Liver (tissue), 3 donors: Measurements from ENCODE around the gene WDR27.

Source experiments
- GABPA ChIP-seq, 2 donors: IDR thresholded peaks in 1 of 2; conservative IDR thresholded peaks in 1 of 2; 2 replicates each; pipeline ENCODE4 v1.6.1; 2016; ENCODE audit warnings: antibody characterized with exemption in 2 of 2, mild to moderate bottlenecking in 1 of 2, moderate library complexity in 1 of 2
- HNF4A ChIP-seq, 2 donors: conservative IDR thresholded peaks; 2 replicates each; pipeline ENCODE4 v1.6.1; 2016; ENCODE audit warnings: antibody characterized with exemption in 2 of 2, mild to moderate bottlenecking in 2 of 2
- RAD21 ChIP-seq, 2 donors: IDR thresholded peaks; 2 replicates each; pipeline ENCODE4 v1.6.1; 2016; ENCODE audit warnings: antibody characterized with exemption in 2 of 2, mild to moderate bottlenecking in 2 of 2
- SP1 ChIP-seq: IDR thresholded peaks from 2 replicates; pipeline ENCODE4 v1.6.1; 2018; ENCODE audit warnings: antibody characterized with exemption, mild to moderate bottlenecking
- TAF1 ChIP-seq: conservative IDR thresholded peaks from 2 replicates; pipeline ENCODE4 v1.6.1; 2016; ENCODE audit warnings: antibody characterized with exemption, mild to moderate bottlenecking
- YY1 ChIP-seq: IDR thresholded peaks from 2 replicates; pipeline ENCODE4 v1.6.1; 2016; ENCODE audit warnings: antibody characterized with exemption, mild to moderate bottlenecking
- TF ChIP-seq, protein P1 (sequence below): fragments of 150-350 bp; IDR thresholded peaks from 2 replicates; pipeline ENCODE4 v1.5.1; 2017; ENCODE audit warnings: improper control_type of control experiment, low read depth, low read length; ENCODE audit not compliant: missing input control
- TF ChIP-seq, protein P2 (sequence below): IDR thresholded peaks from 2 replicates; pipeline ENCODE4 v1.6.1; 2016; ENCODE audit warnings: antibody characterized with exemption
- TF ChIP-seq, protein P3 (sequence below): IDR thresholded peaks from 2 replicates; pipeline ENCODE4 v1.6.1; 2016; ENCODE audit warnings: antibody characterized with exemption
- TF ChIP-seq, protein P4 (sequence below): IDR thresholded peaks from 2 replicates; pipeline ENCODE4 v1.6.1; 2016; ENCODE audit warnings: antibody characterized with exemption, mild to moderate bottlenecking
- donor health status: healthy.
- donor health status: healthy.

DNA sequence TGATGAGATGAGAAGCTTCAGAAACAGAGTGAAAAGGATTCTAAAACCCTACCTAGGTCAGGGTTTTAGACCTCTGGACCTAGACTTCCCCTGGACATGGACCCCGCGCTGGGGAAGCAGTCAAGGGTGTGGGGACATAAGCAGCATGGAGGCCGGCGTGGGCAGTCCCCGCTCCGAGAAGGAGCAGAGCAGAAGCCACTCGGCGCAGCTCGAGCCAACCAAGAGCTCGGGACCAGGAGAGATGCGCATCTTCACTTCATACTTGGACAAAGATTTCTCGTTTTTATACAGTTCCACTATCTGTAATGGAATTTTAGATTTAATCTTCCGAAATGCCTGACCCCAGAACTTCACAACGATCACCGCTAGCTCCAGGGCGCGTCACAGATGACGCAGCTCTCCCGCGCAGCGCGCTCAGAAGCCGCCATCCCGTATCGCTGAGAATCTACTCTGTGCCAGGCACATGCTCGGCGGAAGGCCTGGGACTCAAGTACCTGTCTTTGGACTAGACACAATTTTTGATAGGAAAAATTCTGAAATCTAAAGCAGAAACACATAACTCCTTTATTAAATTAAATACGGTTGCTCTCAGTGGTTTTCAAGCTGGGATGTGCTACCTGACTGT lies 60.3 kb downstream of the WDR27 start:
- TF ChIP-seq, protein P1, sequence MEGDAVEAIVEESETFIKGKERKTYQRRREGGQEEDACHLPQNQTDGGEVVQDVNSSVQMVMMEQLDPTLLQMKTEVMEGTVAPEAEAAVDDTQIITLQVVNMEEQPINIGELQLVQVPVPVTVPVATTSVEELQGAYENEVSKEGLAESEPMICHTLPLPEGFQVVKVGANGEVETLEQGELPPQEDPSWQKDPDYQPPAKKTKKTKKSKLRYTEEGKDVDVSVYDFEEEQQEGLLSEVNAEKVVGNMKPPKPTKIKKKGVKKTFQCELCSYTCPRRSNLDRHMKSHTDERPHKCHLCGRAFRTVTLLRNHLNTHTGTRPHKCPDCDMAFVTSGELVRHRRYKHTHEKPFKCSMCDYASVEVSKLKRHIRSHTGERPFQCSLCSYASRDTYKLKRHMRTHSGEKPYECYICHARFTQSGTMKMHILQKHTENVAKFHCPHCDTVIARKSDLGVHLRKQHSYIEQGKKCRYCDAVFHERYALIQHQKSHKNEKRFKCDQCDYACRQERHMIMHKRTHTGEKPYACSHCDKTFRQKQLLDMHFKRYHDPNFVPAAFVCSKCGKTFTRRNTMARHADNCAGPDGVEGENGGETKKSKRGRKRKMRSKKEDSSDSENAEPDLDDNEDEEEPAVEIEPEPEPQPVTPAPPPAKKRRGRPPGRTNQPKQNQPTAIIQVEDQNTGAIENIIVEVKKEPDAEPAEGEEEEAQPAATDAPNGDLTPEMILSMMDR = no peak
- TF ChIP-seq SP1 = no peak
- TF ChIP-seq TAF1 = no peak
- TF ChIP-seq, protein P2, sequence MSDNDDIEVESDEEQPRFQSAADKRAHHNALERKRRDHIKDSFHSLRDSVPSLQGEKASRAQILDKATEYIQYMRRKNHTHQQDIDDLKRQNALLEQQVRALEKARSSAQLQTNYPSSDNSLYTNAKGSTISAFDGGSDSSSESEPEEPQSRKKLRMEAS = no peak
- TF ChIP-seq, protein P3, sequence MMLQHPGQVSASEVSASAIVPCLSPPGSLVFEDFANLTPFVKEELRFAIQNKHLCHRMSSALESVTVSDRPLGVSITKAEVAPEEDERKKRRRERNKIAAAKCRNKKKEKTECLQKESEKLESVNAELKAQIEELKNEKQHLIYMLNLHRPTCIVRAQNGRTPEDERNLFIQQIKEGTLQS = no peak
- no peak for TF ChIP-seq HNF4A (conservative IDR thresholded peaks at IDR 0.05)
- no peak for TF ChIP-seq RAD21 (IDR thresholded peaks at IDR 0.05)
- no peak for TF ChIP-seq YY1
- TF ChIP-seq, protein P4, sequence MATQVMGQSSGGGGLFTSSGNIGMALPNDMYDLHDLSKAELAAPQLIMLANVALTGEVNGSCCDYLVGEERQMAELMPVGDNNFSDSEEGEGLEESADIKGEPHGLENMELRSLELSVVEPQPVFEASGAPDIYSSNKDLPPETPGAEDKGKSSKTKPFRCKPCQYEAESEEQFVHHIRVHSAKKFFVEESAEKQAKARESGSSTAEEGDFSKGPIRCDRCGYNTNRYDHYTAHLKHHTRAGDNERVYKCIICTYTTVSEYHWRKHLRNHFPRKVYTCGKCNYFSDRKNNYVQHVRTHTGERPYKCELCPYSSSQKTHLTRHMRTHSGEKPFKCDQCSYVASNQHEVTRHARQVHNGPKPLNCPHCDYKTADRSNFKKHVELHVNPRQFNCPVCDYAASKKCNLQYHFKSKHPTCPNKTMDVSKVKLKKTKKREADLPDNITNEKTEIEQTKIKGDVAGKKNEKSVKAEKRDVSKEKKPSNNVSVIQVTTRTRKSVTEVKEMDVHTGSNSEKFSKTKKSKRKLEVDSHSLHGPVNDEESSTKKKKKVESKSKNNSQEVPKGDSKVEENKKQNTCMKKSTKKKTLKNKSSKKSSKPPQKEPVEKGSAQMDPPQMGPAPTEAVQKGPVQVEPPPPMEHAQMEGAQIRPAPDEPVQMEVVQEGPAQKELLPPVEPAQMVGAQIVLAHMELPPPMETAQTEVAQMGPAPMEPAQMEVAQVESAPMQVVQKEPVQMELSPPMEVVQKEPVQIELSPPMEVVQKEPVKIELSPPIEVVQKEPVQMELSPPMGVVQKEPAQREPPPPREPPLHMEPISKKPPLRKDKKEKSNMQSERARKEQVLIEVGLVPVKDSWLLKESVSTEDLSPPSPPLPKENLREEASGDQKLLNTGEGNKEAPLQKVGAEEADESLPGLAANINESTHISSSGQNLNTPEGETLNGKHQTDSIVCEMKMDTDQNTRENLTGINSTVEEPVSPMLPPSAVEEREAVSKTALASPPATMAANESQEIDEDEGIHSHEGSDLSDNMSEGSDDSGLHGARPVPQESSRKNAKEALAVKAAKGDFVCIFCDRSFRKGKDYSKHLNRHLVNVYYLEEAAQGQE = no peak
- TF ChIP-seq GABPA (IDR thresholded peaks at IDR 0.05 in 1 of 2, conservative IDR thresholded peaks at IDR 0.05 in 1 of 2) = no peak
